Gastrocnemius medialis (tissue), 4 donors: ENCODE measurements around the gene FOSL2.

ENCODE experiments used
- POLR2A ChIP-seq, 2 donors: fragments of 450-650 bp; IDR thresholded peaks; one replicate each; pipeline ENCODE4 v1.6.1; 2017; ENCODE audit warnings: antibody characterized with exemption in 2 of 2, mild to moderate bottlenecking in 2 of 2, moderate library complexity in 2 of 2
- TF ChIP-seq, protein P1 (sequence below), 5 experiments: fragments of 450-650 bp in 3 of 5; fragments of 200-600 bp in 2 of 5; sonication (generic) in 2 of 5; IDR thresholded peaks in 4 of 5; conservative IDR thresholded peaks in 1 of 5; 1 replicate in 4 of 5; 2 replicates in 1 of 5; pipeline ENCODE4 v1.5.1; 2016 to 2019; ENCODE audit warnings: antibody characterized with exemption in 5 of 5, mild to moderate bottlenecking in 3 of 5, moderate library complexity in 3 of 5

DNA sequence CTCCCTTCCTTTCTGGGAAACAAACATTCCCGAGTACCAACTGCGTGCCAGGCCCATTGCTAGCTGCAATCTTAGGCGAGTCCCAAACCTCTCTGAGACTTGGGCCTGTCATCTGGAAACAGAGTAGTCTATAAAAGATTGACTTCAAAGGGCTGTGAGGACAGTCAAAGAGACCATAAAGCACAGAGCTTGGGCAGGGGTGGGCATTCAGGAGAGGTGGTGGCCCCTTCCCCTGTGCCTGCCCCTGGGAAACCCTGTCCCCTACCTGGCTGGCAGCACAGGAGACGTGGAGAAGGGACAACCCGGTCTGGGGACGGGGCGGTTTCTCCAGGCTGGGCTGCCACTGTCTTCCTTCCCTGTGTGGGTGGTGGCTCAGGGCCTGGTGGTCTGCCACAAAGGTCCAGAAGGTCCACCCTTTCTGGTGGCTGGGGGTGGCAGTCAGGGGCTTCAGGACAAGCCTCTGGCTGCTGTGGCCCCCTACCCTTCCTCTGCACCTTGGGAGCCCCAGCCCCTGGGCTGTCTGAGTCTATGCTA is 33.9 kb upstream of the FOSL2 start:
- TF ChIP-seq, protein P1, sequence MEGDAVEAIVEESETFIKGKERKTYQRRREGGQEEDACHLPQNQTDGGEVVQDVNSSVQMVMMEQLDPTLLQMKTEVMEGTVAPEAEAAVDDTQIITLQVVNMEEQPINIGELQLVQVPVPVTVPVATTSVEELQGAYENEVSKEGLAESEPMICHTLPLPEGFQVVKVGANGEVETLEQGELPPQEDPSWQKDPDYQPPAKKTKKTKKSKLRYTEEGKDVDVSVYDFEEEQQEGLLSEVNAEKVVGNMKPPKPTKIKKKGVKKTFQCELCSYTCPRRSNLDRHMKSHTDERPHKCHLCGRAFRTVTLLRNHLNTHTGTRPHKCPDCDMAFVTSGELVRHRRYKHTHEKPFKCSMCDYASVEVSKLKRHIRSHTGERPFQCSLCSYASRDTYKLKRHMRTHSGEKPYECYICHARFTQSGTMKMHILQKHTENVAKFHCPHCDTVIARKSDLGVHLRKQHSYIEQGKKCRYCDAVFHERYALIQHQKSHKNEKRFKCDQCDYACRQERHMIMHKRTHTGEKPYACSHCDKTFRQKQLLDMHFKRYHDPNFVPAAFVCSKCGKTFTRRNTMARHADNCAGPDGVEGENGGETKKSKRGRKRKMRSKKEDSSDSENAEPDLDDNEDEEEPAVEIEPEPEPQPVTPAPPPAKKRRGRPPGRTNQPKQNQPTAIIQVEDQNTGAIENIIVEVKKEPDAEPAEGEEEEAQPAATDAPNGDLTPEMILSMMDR (IDR thresholded peaks at IDR 0.05 in 4 of 5, conservative IDR thresholded peaks at IDR 0.05 in 1 of 5), result no peak
- no peak for TF ChIP-seq POLR2A (IDR thresholded peaks at IDR 0.05)
